RWPE2 (cell line): ENCODE results near the gene AKR1A1.

Experiments
- ATAC-seq: fragments of 200-7000 bp; cut with Tn5 transposase; 3 replicates; pipeline ENCODE4 v1.9.1; 2021; ENCODE audit warnings: low read depth
- DNase-seq: peaks from one replicate; pipeline ENCODE4 v3.0.0-alpha.2; 2020; ENCODE audit warnings: low spot score
- H3K27ac ChIP-seq: fragments of 450-650 bp; 2 replicates; pipeline ENCODE4 v1.5.1; 2017; ENCODE audit warnings: mild to moderate bottlenecking; ENCODE audit not compliant: poor library complexity, severe bottlenecking
- H3K27me3 ChIP-seq: fragments of 250-450 bp; sonication (Bioruptor Pico); 2 replicates; pipeline ENCODE4 v1.5.1; 2021; ENCODE audit warnings: mild to moderate bottlenecking, moderate library complexity; ENCODE audit not compliant: insufficient read depth, poor library complexity, severe bottlenecking
- H3K36me3 ChIP-seq: fragments of 250-450 bp; sonication (Bioruptor Pico); 2 replicates; pipeline ENCODE4 v1.5.1; 2020; ENCODE audit warnings: low read depth, mild to moderate bottlenecking, moderate library complexity
- H3K4me1 ChIP-seq: fragments of 250-450 bp; sonication (Bioruptor Pico); 2 replicates; pipeline ENCODE4 v1.5.1; 2021; ENCODE audit warnings: mild to moderate bottlenecking, moderate library complexity; ENCODE audit not compliant: insufficient read depth, poor library complexity, severe bottlenecking
- H3K4me3 ChIP-seq: fragments of 250-450 bp; sonication (Bioruptor Pico); 2 replicates; pipeline ENCODE4 v1.5.1; 2021; ENCODE audit warnings: mild to moderate bottlenecking, moderate library complexity; ENCODE audit not compliant: severe bottlenecking
- H3K9me3 ChIP-seq: fragments of 250-450 bp; sonication (Bioruptor Pico); 2 replicates; pipeline ENCODE4 v1.5.1; 2021; ENCODE audit warnings: mild to moderate bottlenecking, moderate library complexity; ENCODE audit not compliant: severe bottlenecking
- TF ChIP-seq, protein P1 (sequence below): fragments of 450-650 bp; IDR thresholded peaks from one replicate; pipeline ENCODE4 v1.5.1; 2017; ENCODE audit warnings: mild to moderate bottlenecking, moderate library complexity; ENCODE audit not compliant: poor library complexity, severe bottlenecking

The AKR1A1 gene

DNA sequence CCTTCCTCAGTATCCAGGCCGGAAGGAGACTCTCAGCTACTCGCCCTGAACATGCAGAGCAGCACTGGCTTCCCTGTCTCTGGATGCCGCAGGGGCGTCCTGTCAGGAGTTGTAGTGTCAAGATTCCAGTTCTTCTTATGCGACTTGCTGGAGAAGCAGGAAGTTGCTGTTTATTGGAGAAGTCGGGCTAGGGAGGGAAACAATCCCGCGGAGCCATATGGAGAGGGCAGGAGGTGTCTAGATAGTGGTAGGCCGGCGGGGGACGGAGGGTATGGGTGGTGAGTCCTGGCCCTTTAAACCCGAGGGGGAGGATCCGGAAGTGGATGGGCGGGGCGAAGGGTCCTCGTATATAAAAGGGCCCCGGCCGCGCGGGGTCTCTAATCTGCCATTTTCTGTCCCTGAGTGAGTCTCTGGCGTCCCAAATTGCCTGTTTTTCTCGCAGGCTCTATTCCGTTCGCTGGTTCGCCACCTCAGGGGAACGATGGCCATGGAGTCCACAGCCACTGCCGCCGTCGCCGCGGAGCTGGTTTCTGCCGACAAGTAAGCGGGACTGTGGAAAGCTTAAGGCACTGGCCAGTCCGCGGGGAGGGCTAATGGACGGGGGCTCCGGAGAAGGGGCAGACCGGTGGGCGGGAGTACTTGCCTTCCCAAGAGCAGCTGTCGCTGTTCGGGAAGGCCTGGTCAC is 33.2 kb downstream of the AKR1A1 start, which contains the start of gene NASP:
NASP (plus strand) TSS at position 376 of the 685 bp plus-strand sequence; CDS start at position 482, 106 bp downstream.
- no peaks in the 10 kb centered on the region for H3K4me1 ChIP-seq
- peak within 1 kb of the TSS; percentile 73 for H3K27ac ChIP-seq
- ATAC-seq, result peak; percentile 62
- H3K36me3 ChIP-seq, result peaks cover 8% of the 10 kb centered on the region
- H3K9me3 ChIP-seq, result no peaks in the 10 kb centered on the region
- TF ChIP-seq, protein P1, sequence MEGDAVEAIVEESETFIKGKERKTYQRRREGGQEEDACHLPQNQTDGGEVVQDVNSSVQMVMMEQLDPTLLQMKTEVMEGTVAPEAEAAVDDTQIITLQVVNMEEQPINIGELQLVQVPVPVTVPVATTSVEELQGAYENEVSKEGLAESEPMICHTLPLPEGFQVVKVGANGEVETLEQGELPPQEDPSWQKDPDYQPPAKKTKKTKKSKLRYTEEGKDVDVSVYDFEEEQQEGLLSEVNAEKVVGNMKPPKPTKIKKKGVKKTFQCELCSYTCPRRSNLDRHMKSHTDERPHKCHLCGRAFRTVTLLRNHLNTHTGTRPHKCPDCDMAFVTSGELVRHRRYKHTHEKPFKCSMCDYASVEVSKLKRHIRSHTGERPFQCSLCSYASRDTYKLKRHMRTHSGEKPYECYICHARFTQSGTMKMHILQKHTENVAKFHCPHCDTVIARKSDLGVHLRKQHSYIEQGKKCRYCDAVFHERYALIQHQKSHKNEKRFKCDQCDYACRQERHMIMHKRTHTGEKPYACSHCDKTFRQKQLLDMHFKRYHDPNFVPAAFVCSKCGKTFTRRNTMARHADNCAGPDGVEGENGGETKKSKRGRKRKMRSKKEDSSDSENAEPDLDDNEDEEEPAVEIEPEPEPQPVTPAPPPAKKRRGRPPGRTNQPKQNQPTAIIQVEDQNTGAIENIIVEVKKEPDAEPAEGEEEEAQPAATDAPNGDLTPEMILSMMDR, result no peak
- DNase-seq, result peak; percentile 87
- peak within 1 kb of the TSS; percentile 75 for H3K4me3 ChIP-seq
- H3K27me3 ChIP-seq, result no peaks in the 10 kb centered on the region

DNA sequence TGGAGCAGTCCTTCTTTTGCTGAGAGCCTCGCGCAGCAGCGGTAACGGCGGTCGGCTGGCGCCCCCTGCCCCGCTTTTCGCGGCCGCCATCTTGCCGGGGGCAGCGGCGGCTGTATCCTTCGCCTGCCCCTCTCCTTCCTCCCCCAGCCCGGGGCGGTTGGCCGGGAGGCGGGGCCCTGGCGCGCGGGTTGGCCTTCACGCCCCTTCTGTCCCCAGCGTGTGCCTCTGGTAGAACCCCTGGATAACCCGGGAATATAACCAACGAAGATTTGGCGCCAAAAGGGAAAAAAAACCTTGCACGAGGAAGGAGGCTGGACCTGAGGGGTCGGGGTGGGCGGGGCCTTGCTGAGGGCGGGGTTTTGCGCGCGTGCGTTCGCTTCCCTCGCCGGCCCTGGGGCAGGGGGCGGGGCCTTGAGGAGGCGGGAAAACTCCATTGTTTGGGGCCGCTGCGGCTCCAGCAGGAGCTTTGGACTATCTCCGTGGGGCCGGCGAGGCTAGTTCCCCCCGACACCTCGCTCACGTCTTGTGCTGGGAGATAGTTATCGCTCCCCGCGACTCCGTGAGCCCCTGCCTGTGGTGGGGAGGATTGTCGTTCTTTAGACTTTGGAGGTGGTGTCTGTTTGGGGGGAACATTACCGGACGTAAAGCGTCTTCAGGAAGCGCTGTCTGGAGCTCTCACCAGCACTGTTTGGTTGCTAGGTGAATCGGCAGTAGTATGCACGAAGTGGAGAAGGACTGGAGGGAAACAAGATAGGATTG is 33.9 kb downstream of the AKR1A1 start:
- DNase-seq (peak; percentile 83), ATAC-seq (peak; percentile 40)
- no peaks in the 10 kb centered on the region for H3K9me3 ChIP-seq
- H3K4me3 ChIP-seq, result peak overlapping the region; percentile 75
- peak overlapping the region; percentile 73 for H3K27ac ChIP-seq
- peaks cover 15% of the 10 kb centered on the region for H3K36me3 ChIP-seq
- no peaks in the 10 kb centered on the region for H3K27me3 ChIP-seq
- TF ChIP-seq, protein P1, result peak; percentile 30
- no peaks in the 10 kb centered on the region for H3K4me1 ChIP-seq

DNA sequence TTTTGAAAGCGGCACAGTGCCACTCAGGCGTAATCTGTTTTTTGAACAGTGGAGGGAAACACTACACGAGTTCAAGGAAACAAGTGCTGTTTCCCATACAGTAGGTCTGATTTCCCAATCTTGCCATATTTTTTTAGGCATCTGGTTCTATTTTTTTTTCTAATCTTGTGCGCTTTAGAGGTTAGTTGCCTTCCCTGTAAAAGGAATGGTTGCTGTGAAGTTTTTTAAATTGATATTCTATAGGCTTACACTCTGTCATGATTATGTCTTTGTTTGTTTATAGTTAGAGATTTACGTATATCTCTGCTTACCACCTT is 34.4 kb downstream of the AKR1A1 start:
- H3K4me1 ChIP-seq, result no peaks in the 10 kb centered on the region
- ATAC-seq, result no peak
- no peak for DNase-seq
- TF ChIP-seq, protein P1, result no peak
- H3K36me3 ChIP-seq, result peaks cover 16% of the 10 kb centered on the region
- peak overlapping the region; percentile 75 for H3K4me3 ChIP-seq
- H3K9me3 ChIP-seq, result no peaks in the 10 kb centered on the region
- H3K27ac ChIP-seq, result peak overlapping the region; percentile 73
- no peaks in the 10 kb centered on the region for H3K27me3 ChIP-seq

DNA sequence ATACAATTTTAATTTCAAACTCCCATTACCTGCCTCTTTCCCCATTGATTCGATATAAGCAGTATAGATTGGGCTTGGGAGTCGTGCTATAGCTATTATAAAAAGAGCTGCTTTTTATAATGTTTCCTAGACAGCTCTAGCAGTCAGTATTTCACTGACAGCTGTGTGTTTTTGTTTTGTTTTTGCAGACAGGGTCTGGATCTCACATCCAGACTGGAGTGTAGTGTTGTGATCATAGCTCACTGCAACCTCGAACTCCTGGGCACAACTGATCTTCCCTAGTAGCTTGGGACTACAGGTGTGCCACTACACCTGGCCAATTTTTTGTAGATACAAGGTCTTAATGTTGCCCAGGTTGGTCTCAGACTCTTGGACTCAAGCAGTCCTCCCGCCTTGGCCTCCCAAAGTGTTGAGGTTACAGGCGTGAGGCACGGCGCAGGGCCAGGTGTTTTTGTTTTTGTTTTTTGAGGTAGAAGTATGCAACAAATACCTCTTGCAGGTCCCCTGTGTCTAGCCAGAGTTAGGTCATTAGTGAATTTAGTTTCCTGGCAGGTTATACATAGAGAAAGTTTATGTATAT is 35.0 kb downstream of the AKR1A1 start:
- DNase-seq (no peak), ATAC-seq (no peak)
- Histone ChIP-seq H3K9me3 (no peaks in the 10 kb centered on the region), H3K4me1 (no peaks in the 10 kb centered on the region), H3K27ac (peak overlapping the region; percentile 73), H3K4me3 (peak overlapping the region; percentile 75), H3K36me3 (peaks cover 16% of the 10 kb centered on the region), H3K27me3 (no peaks in the 10 kb centered on the region)
- TF ChIP-seq, protein P1, result no peak

DNA sequence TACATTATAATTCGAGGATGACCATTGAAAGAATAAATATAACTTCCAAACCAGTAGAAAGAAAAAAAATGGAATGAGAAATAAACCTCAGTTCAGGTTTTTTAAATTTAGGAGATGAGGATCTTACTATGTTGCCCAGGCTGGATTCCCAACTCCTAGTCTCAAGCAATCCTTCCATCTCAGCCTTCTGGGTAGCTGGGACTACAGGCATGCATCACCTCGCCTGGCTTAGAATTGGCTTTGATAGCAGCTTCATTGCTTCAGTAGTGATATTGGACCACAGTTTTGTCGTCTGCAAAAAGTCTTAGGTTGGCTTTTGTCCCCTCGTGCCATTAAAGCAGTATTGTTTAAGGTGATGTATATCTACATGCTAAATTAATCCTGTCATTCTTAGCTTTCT is 36.1 kb downstream of the AKR1A1 start:
- no peak for ATAC-seq
- peaks cover 26% of the 10 kb centered on the region for H3K36me3 ChIP-seq
- no peaks in the 10 kb centered on the region for H3K4me1 ChIP-seq
- no peaks in the 10 kb centered on the region for H3K27me3 ChIP-seq
- H3K9me3 ChIP-seq, result no peaks in the 10 kb centered on the region
- H3K27ac ChIP-seq, result no peak overlapping the region
- TF ChIP-seq, protein P1, result no peak
- DNase-seq, result no peak
- no peak overlapping the region for H3K4me3 ChIP-seq
